NT2/D1 (cell line): ENCODE measurements around the gene GIPC1.

Experiments used
- SUZ12 ChIP-seq: IDR thresholded peaks from 2 replicates; pipeline ENCODE4 v1.6.1; 2011; ENCODE audit not compliant: insufficient read length, insufficient read depth; ENCODE audit errors: extremely low read depth
- YY1 ChIP-seq: IDR thresholded peaks from 2 replicates; pipeline ENCODE4 v1.6.1; 2011; ENCODE audit not compliant: insufficient read length, insufficient read depth
- ZNF274 ChIP-seq: IDR thresholded peaks from 2 replicates; pipeline ENCODE4 v1.6.1; 2011; ENCODE audit warnings: mild to moderate bottlenecking, low read depth, low read length

DNA sequence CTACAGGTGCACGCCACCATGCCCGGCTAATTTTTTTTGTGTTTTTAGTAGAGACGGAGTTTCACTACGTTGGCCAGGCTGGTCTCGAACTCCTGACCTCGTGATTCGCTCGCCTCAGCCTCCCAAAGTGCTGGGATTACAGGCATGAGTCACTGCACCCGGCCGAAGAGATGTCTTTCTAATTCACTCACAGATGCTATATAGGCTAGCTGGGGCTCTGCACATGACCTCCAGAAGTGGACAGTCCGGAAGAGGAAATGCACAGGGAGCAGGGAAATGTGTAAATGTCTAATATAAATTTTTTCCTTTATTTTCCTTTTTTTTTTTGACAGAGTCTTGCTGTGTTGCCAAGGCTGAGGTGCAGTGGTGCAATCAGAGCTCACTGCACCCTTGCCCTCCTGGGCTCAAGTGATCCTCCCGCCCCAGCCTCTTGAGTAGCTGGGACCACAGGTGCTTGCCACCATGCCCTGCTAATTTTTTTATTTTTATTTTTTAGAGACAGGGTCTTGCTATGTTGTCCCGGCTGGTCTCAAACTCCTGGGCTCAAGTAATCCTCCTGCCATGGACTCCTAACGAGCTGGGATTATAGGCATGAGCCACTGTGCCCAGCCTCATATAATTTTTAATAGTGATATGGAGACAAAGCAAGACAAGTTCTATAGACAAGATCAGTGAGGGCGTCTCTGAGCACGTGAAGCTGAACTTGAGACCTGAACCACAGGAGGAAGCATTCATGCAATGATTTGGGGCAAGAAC is 8.4 kb downstream of the GIPC1 start:
- TF ChIP-seq SUZ12, result no peak
- TF ChIP-seq ZNF274, result no peak
- TF ChIP-seq YY1, result no peak
